Stimulated activated CD8-positive, alpha-beta memory T cell treated with anti-CD3 and anti-CD28 coated beads, Interleukin-12 subunit alpha, Interleukin-12 subunit beta, amount 100 ng/mL, for 1 hour (primary cell): ENCODE results near the gene KMO.

Source experiments
- DNase-seq: peaks from one replicate; pipeline ENCODE4 v3.0.0-alpha.2; 2020; ENCODE audit warnings: low read depth

Gene KMO

DNA sequence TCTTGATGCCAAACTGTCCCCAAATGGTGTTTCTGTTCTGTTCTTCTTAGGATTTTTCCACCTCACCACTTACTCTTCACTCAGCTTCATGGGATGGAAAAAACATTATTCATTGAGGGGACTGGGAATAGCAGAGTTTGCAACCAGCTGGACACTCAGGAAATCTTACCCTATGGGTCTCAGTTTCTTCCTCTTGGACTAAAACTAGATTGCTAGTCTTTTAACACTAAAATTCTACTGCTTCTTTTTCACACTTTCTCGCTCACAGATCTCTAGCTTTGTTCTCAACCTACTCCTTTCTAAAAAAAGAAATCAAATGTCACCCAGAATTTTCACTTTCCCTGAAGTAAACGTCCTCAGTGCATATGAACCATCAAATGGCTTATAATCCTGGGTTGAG lies 4.8 kb downstream of the KMO start:
- DNase-seq = no peak

DNA sequence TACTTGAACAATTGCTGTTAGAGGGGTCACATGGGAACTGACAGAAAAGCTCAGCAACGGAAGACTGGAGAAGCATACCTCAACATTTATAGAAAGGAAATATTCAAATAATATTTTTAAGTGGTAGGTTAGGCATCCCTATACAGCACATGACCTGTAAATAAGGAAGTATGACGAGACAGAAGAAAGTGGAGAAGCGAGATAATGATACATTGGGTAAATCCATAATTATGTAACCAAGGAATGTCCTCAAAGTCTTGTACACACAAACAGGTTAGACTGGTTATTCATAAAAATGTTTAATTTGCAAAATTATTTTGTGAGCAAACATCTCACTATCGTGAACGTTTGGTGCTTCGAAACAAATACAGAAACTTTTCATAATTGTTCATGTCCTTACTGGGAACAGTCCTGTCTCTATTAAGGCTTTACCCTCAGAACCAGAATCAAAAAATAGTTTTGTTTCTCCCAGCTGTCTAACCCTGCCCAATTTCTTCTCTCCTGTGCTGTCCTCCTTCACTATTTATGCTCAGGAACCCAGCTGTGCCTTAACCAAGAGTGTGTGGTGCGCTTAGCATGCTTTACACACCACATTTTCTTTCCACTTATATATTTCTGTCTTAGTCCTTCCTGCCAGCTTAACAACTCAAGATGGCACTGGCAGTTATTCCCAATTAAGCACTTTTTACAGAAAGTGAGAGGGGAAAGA lies 10.2 kb downstream of the KMO start:
- no peak for DNase-seq

DNA sequence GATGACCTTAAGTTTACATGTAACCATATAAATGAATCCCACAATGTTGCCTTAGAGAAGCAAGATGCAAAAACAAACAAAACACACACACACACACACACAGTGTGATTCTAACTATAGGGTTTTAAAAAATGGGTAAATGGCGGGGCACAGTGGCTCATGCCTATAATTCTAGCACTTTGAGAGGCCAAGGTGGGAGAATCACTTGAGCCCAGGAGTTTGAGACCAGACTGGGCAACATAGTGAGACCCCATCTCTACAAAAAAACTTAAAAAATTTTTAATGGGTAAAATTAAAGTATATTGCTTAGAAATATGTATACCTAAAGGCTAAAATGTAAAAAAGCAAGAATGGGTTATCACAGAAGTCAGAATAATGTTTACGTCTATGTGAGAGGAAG lies 15.8 kb downstream of the KMO start:
- no peak for DNase-seq

DNA sequence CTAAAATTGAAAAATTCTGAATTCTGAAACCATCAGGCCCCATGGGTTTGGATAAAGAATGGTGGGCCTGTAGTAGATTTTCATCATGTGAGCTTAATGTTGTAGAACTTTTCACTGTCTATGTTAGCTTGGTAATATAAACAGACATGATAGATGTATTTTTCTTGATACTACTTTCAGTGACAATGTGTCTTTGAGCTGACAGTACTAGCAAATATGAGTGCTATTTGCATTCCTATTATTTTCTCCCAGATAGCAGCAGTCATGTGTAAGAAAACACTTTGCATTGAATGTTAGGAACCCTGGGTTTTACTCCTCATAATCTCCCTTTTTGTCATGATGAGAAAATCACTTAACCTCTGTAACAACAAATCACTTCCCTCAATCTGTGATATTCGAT lies 18.1 kb downstream of the KMO start:
- DNase-seq = no peak

DNA sequence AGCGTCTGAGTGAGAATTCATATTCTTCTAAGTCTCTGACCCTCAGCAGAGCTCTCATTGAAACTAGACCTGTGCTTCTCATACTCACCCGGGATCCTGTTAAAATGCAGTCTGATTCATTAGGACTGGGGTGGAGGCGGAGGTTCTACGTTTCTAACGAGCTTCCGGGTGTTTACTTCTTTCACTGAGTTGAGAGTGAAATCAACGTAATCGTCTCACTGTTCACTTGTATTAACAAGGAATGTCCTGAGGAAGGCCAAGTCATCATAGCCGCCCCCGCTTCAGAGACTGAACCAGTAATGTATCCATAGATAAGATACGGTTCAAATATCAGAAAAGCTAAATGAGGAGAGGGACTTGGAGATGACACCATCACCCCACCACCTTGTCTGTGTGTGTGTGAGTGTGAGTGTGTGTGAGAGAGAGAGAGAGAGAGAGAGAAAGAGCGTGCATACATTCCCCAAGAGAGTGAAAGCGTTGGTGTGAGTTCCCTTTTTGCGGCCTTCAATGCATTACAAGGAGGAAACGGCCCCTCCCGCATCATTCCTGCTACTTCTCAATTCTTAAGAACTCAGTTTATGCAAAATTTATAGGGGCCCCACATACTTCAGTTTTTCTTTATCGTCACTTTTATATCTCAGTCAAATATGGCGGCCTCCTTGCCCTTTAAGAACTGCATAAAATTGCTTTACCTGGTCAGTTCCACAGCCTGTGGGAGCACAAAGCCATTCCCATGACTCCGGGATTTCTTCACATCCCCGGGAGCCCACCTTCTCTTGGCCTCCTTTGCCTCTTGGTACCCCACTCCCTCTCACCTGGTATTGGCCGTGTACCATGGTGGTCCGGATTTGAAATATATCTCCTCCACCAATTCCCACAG lies 19.8 kb downstream of the KMO start:
- DNase-seq = peak; percentile 1

DNA sequence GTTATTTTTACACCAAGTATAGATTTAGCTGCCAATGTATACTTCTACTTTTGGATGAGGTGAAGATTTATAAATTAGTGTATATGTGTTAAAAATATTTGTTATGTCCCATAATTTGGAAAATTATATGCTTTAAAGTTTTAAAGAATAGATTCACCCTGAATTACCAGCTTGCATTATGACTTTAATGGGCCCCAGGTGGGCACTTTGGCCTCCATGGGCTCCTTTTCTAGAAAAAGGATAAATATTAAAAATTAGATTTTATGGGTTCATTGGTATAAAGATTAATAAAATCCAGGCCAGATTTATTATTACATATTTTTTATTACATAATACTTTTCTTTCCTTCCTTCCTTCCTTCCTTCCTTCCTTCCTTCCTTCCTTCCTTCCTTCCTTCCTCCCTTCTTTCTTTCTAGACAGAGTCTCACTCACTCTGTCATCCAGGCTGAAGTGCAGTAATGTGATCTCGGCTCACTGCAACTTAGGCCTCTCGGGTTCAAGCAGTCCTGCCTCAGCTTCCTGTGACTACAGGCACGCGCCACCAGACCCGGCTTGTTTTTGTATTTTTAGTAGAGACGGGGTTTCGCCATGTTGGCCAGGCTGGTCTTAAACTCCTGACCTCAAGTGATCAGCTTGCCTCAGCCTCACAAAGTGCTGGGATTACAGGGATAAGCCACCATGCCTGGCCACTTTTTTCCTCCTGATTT lies 21.9 kb downstream of the KMO start:
- DNase-seq = no peak

DNA sequence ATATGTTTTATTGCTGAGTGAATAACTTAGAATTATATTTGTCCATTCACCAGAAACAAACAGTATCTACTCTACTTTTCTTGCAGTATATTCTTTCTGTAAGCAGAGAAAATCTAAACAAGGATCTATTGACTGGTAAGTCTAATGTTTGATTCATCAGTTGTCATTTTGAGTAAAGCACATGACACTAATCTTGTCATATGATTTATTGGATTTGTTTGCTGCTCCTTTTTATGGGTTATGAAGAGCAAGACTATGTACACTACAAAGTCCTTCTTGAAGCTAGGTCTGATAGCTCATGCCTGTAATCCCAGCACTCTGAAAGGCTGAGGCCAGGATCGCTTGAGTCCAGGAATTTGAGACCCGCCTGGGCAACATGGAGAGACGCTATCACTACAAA lies 23.3 kb downstream of the KMO start:
- no peak for DNase-seq

DNA sequence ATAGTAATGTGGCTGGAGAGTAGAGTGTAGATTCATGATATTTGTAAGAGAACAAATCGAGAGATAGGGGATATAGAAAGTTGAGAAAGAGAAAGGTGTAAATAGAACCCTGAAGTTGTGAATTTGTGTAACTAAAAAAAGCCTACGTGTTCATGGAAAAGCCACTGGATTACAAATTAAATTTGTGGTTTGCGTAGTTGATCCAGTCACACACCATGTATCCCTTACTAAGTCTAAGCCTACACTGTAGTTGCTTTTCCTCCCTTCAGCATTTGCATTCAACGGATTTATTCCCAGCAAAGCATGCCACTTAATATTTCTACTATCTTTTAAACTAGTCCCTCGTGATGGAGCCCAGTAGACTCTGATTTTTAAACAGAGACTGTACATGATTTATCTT lies 24.9 kb downstream of the KMO start:
- no peak for DNase-seq

DNA sequence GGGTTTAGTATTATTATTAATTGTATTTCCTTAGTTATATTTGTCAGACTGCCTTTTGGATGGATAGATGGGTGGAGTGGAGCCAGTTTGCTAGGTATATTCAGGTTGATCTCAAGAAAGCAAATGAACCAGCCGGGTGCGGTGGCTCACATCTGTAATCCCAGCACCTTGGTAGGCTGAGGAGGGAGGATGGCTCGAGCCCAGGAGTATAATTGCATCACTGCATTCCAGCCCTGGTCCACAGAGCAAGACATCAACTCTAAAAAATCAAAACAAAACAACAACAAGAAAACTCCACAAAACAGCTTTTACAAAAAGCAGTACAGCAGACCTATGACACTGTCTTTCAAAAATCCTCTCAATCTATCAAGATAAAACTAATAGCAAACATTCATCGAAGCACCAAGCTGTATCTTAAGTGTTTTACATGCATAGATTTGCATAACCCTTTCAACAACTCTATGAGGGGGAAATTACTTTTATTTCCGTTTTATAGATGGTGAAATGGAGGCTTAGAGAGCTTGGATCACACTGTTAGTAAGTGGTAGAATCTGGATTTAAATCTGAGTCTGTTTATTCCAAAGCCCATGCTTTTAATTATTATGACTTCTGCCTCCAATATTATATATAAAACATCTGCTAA lies 25.5 kb downstream of the KMO start:
- DNase-seq = no peak

DNA sequence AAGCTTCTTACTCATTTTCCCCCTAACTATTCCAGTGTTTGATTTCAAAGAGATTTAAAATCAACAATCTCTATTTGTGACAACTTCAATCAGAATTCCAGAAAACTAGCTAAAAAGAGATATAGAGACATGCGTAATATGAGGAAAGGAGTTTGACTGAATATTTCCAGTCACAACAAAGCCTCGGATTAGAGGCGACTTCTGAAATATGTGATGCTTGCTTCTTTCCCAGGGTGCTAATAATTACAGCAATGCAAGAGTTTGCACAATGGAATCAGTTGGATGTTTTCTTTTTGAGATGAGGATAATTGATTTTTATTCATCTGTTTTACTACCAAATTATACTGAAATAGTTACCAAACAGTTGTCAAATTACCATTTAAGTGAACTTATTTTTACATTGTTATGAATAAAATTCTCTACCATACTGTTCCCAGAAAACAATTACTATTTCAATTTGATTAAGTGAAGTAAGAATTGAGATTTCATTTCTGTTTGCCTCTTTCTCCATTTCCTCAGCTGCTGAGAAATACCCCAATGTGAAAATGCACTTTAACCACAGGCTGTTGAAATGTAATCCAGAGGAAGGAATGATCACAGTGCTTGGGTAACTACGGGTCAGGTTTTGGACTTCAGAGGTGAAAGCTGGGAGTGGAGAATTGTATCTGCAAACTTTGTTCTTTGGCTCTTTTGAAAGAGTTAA lies 28.1 kb downstream of the KMO start:
- no peak for DNase-seq

DNA sequence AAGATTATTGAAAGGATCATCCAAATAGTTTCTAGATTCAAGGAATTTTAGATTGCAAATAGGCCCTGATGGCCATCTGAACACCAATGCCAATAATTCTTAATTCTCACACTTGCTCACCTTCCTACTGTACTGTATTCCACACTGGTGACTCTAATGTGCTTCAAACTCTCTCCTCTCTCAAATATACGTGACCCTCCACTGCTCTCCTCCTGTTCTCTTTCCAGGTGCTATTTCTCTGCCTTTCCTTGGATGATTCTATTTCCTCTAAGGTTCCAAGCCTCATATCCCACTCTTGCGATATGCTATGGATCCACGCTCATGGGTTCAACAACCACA lies 28.6 kb downstream of the KMO start:
- no peak for DNase-seq

DNA sequence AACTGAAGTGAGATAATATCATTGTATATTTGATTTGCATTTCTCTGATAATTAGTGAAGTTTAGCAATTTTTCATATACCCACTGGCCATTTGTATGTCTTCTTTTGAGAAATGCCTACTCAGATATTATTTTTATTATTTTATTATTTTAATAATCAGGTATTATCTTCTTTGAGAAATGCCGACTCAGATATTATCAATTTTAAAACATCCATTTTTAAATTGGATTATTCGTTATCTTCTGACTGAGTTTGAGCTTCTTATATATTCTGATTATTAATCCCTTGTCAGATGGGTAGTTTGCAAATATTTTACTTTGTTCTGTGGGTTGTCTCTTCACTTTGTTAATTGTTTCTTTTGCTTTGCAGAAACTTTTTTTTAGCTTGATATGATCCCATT lies 37.7 kb downstream of the KMO start:
- DNase-seq = no peak

DNA sequence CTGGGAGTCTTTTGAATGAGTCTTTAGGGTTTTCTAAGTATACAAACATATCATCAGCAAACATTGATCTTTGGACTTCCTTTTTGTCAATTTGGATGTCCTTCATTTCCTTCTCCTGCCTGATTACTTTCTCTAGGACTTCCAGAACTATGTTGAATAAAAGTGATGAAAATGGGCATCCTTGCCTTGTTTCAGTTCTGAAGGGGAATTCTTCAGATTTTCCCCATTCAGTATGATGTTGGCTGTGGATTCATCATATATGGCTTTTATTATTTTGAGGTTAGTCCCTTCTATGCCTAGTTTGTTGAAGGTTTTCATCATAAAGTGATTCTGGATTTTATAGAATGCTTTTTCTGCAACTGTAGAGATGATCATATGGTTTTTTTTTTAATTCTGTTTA lies 42.0 kb downstream of the KMO start:
- DNase-seq = no peak

DNA sequence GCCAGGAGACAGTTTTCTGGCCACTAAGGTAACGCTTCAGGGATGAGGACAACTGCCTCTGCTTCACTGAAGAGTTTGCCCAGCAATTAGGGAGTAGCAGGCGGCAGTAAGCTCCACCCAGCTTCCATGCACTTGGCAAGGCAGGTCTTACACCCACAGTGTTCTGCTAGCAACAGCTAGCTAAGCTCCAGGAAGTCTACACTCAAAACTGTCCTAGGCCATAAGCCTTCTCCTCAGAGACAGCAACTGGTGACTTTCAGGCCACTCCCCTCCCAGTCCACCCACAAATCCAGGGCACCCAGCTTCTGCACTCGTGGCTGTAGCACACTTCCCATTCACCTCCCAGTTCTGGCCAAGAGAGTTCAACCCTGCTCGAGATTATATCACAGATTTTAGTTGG lies 47.3 kb downstream of the KMO start:
- DNase-seq = no peak

DNA sequence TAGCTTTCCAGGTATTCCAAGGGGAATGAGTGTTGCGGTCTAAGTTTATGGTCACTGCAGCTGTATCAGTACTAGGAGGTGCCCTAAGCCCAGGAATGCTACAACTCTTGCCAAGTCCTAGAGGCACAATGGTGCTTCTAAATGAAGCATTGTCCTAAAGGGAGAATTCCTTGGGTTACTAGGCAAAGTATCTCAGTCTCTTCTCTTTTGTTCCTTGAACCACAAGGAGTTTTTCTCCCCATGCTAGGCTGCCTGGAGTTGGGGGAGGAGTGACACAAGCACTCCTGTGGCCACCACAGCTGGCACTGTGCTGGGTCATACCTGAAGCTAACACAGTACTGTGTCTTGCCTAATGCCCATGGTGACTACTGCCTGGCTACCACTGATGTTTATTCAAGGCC lies 50.7 kb downstream of the KMO start:
- no peak for DNase-seq

DNA sequence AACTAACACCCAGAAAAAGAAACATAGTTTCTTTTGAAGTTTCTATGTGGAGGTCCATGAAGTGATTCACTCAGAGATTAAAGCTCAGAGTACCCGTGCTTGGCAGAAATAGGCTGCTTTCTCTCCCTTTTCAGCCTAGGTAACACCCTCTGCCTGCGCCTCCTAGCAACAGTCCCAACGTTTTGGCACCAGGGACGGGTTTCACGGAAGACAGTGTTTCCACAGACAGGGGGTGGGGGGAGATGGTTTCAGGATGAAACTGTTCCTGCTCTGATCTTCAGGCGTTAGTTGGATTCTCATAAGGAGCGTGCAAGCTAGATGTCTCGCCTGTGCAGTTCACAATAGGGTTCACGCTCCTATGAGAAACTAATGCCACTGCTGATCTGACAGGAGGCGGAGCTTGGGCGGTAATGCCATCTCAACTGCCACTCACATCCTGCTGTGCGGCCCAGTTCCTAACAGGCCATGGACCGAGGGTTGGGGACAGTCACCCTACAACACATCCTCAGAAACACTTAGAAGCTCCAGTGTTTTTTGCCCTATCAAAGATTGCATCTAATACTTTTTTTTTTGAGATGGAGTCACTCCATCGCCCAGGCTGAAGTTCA lies 54.8 kb downstream of the KMO start:
- DNase-seq = no peak

DNA sequence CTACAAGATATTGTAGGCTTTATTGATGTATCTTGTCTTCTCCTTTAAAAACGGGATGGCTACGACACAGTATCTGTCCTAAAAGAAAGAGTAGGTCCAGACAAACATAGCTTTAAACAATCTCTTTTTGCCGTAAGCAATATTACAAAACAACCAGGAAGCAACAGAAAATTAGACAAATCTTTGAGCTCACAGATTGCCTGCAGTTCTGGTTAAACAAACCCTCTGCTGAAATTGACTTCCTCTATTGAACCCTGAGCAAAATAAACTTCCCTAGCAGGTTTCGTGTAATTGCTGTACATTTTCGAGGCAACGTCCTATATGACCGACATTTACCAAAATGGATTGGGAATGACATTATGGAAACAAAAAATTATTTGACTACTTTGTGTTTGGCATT lies 57.3 kb downstream of the KMO start:
- no peak for DNase-seq

DNA sequence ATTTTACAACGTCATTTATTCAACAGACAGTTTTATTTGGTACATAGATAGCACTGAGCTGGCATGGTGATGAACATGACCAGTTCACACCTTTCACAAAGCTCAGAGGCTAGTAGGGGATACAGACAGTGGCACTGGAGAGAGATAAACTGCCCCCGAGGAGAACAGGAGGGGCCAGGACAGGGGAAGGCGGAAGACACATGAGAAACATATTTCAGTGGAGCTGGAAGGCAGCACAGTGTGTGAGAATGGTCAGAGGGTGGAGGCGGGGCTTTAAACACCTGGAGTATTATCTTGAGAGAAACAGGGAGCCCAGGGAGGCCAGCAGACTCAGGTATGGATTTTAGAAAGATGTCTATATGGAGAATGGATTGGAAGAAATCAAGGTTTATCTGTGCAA lies 58.5 kb downstream of the KMO start:
- DNase-seq = no peak

DNA sequence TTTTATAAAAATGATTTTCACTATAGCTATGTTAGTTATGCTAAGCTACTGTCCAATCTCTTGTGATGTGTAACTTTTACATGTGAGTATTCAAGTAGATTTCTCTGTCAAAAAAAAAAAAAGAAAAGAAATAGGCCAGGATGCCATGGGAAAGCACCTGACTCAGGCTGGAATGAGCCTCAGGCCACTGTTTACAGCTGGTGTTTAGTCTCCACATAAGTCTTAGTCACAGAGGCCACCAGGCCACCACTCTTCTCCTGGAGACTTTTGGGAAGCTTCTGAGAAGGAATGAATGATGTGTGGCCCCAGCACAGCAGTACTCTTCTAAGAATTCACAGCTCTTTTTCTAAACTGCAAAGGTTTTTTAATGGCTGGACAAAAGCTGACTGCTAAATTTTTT lies 59.1 kb downstream of the KMO start:
- no peak for DNase-seq

DNA sequence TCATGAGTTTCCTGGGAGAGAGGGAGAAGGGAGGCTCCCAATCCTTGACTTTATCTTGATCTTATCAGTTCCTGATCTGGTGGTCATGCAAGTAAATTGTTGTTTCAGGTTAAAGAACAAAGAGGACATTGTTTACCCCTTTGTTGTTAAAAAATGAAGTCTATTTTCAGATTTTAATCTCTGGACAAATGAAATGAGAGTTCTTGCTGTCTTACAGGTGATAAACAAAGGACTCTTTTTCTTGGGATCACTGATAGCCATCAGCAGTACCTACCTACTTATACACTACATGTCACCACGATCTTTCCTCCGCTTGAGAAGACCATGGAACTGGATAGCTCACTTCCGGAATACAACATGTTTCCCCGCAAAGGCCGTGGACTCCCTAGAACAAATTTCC lies 59.6 kb downstream of the KMO start:
- DNase-seq = no peak

DNA sequence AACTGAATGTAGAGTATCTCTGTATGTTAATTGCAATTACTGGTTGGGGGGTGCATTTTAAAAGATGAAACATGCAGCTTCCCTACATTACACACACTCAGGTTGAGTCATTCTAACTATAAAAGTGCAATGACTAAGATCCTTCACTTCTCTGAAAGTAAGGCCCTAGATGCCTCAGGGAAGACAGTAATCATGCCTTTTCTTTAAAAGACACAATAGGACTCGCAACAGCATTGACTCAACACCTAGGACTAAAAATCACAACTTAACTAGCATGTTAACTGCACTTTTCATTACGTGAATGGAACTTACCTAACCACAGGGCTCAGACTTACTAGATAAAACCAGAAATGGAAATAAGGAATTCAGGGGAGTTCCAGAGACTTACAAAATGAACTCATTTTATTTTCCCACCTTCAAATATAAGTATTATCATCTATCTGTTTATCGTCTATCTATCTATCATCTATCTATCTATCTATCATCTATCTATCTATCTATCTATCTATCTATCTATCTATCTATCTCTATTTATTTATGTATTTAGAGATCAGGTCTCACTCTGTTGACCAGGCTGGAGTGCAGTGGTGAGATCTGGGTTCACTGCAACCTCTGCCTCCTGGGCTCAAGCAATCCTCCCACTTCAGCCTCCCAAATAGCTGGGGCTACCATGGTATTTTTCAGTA lies 60.2 kb downstream of the KMO start:
- DNase-seq = no peak
